Calu3 (cell line): ENCODE measurements around the gene ATP8B2. TPM values are rescaled to one million over a fixed set of nuclear protein-coding genes. Genes with fewer than 3 reads are reported as not detected.
"Not testable (repeated sequence)": the region's sequence is repeated elsewhere in the genome, so short reads cannot be mapped to it uniquely, and the experiment has no call there.

Experiments
- BruUV-seq: library from RNA; stranded (reverse); fragments of 400-500 nt; replicated peaks from 2 replicates; lab custom pipeline; 2021; lab: Mats Ljungman, UMichigan
- CTCF ChIA-PET: fragments of 300-600 bp; sonication (Branson Sonifier 250); formaldehyde crosslinking; loops from one replicate; lab custom pipeline; 2022; ENCODE audit warnings: antibody characterized with exemption; lab: Charles Lee
- DNase-seq: peaks from one replicate; pipeline ENCODE4 v3.0.0; 2022
- H3K27ac Mint-ChIP-seq: one replicate; pipeline ENCODE4 v1.8.0; 2022; ENCODE audit warnings: mixed read lengths; ENCODE audit not compliant: unreplicated experiment
- H3K27me3 Mint-ChIP-seq: one replicate; pipeline ENCODE4 v1.8.0; 2022; ENCODE audit warnings: mixed read lengths; ENCODE audit not compliant: unreplicated experiment
- H3K36me3 Mint-ChIP-seq: one replicate; pipeline ENCODE4 v1.8.0; 2022; ENCODE audit warnings: mild to moderate bottlenecking, moderate library complexity, mixed read lengths; ENCODE audit not compliant: insufficient read depth, unreplicated experiment
- H3K4me1 Mint-ChIP-seq: one replicate; pipeline ENCODE4 v1.8.0; 2022; ENCODE audit warnings: mild to moderate bottlenecking, low read depth, mixed read lengths; ENCODE audit not compliant: unreplicated experiment
- H3K4me3 Mint-ChIP-seq: one replicate; pipeline ENCODE4 v1.8.0; 2022; ENCODE audit warnings: mild to moderate bottlenecking, low read depth, moderate library complexity, mixed read lengths; ENCODE audit not compliant: unreplicated experiment
- H3K9me3 Mint-ChIP-seq: one replicate; pipeline ENCODE4 v1.8.0; 2022; ENCODE audit warnings: low read depth, mixed read lengths; ENCODE audit not compliant: unreplicated experiment
- intact Hi-C: fragments of 100-400 bp; cut with micrococcal nuclease; formaldehyde crosslinking; loops from one replicate; pipeline ENCODE4 v1.10.0; 2022; ENCODE audit not compliant: unreplicated experiment
- total RNA-seq: library from RNA; stranded (reverse); gene quantifications from 2 replicates; pipeline ENCODE4 v1.2.3, GENCODE V29; 2022
- TF ChIP-seq, protein P1 (sequence below): fragments of 200-600 bp; IDR thresholded peaks from one replicate; pipeline ENCODE4 v1.8.0; 2022; ENCODE audit warnings: antibody characterized with exemption; ENCODE audit not compliant: unreplicated experiment

Gene ATP8B2
- total RNA-seq, 1 experiment from 2014 or later, result 9.1 TPM

GRCh38 chr1:154316704-154317103 lies 8.6 kb upstream of the ATP8B2 start:
- Mint-ChIP-seq H3K4me3 (no peak overlapping the region), H3K36me3 (no peaks in the 10 kb centered on the region), H3K4me1 (peaks cover 8% of the 10 kb centered on the region), H3K9me3 (no peaks in the 10 kb centered on the region), H3K27me3 (peaks cover 80% of the 10 kb centered on the region), H3K27ac (no peak overlapping the region)
- TF ChIP-seq, protein P1, sequence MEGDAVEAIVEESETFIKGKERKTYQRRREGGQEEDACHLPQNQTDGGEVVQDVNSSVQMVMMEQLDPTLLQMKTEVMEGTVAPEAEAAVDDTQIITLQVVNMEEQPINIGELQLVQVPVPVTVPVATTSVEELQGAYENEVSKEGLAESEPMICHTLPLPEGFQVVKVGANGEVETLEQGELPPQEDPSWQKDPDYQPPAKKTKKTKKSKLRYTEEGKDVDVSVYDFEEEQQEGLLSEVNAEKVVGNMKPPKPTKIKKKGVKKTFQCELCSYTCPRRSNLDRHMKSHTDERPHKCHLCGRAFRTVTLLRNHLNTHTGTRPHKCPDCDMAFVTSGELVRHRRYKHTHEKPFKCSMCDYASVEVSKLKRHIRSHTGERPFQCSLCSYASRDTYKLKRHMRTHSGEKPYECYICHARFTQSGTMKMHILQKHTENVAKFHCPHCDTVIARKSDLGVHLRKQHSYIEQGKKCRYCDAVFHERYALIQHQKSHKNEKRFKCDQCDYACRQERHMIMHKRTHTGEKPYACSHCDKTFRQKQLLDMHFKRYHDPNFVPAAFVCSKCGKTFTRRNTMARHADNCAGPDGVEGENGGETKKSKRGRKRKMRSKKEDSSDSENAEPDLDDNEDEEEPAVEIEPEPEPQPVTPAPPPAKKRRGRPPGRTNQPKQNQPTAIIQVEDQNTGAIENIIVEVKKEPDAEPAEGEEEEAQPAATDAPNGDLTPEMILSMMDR, result no peak
- no peak for DNase-seq
- intact Hi-C loops, result no loop called here
- CTCF ChIA-PET, result no interaction called here
- BruUV-seq, result no TSS peak

DNA sequence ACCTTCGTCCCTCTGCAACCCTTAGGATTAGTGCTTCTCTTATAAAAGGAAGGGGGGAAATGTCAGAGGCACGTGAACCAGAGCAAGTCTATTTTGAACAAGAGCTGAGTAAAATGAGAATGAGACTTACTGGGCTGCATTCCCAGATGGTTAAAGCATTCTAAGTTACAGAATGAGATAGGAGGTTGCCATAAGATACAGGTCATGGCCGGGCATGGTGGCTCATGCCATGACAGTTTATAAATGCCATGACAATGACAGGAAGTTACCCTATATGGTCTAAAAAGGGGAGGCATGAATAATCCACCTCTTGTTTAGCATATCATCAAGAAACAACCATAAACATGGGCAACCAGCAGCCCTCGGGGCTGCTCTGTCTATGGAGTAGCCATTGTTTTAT lies 6.9 kb upstream of the ATP8B2 start:
- H3K27ac Mint-ChIP-seq, result no peak overlapping the region
- H3K9me3 Mint-ChIP-seq, result no peaks in the 10 kb centered on the region
- H3K27me3 Mint-ChIP-seq, result peaks cover 80% of the 10 kb centered on the region
- no peaks in the 10 kb centered on the region for H3K4me1 Mint-ChIP-seq
- TF ChIP-seq, protein P1, result no peak
- H3K36me3 Mint-ChIP-seq, result no peaks in the 10 kb centered on the region
- H3K4me3 Mint-ChIP-seq, result no peak overlapping the region
- CTCF ChIA-PET, result no interaction called here
- BruUV-seq, result no TSS peak
- intact Hi-C loops, result no loop called here
- DNase-seq, result no peak

DNA sequence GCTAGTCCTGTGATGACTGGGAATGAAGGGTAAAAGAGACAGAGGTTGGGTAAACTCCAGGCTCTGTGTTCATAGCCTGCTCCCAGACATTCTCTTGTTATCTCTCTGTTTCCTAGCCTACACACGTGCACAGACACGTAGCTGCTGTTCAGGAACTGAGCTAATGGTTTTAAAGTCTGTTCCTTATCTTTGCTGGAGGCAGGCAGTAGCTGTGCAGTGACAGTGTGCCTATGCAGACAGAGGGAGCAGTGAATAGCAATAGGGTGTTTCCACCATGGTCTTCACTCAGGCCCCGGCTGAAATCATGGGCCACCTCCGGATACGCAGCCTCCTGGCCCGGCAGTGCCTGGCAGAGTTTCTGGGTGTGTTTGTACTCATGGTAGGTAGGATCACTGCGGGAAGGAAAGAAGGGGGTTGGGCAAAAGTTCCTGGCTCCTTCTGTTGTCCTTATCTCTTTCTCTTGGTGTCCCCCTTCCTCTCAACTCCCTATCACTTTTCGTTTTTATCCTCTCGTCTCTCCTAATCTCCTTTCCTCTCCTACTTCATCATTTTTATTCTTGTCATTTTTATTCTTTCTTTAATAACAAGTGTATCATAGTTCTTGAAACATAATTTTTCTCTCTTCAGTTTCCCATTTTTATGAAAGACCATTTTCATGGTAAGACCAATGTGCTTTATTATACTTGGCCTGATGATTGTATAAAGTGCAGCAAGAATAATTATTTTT lies 4.3 kb upstream of the ATP8B2 start, which contains the start of gene AQP10:
Gene AQP10 (plus strand): TSS at position 212 of the 727 bp plus-strand sequence. CDS start 63 bp downstream, at position 275.
- BruUV-seq, result no TSS peak
- no peak for DNase-seq
- no peaks in the 10 kb centered on the region for H3K9me3 Mint-ChIP-seq
- H3K27me3 Mint-ChIP-seq, result peaks cover 92% of the 10 kb centered on the region
- H3K4me3 Mint-ChIP-seq, result no peak within 1 kb of the TSS
- H3K4me1 Mint-ChIP-seq, result peaks cover 5% of the 10 kb centered on the region
- peaks cover 17% of the 10 kb centered on the region for H3K36me3 Mint-ChIP-seq
- CTCF ChIA-PET, result interaction anchor here (0.8 kb wide), 1 partner anchor 8 kb away, joined by 8 read pairs; no protein-coding TSS in a partner anchor
- H3K27ac Mint-ChIP-seq, result no peak within 1 kb of the TSS
- TF ChIP-seq, protein P1, result no peak
- intact Hi-C loops, result no loop called here

DNA sequence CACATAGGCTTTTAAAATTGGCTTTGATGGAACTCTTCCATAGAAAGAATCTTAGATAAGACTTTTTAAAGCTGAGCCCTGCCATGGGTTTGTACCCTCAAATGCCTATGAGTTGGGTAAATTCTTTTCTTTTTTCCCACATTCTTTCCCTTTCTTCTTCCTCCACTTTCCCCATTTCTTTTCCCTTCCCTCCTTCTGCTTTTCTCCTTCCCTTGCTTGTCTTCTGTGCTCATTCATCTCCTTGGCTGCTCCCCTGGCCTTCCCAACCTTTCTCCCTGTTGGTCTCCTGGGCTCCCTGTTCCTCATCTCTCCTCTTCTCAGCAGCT lies 3.8 kb upstream of the ATP8B2 start:
- H3K9me3 Mint-ChIP-seq, intact Hi-C loops, CTCF ChIA-PET, BruUV-seq, H3K4me3 Mint-ChIP-seq, DNase-seq, H3K27ac Mint-ChIP-seq: not testable (repeated sequence)
- peaks cover 11% of the 10 kb centered on the region for H3K4me1 Mint-ChIP-seq
- H3K27me3 Mint-ChIP-seq, result peaks cover 97% of the 10 kb centered on the region
- peaks cover 18% of the 10 kb centered on the region for H3K36me3 Mint-ChIP-seq

DNA sequence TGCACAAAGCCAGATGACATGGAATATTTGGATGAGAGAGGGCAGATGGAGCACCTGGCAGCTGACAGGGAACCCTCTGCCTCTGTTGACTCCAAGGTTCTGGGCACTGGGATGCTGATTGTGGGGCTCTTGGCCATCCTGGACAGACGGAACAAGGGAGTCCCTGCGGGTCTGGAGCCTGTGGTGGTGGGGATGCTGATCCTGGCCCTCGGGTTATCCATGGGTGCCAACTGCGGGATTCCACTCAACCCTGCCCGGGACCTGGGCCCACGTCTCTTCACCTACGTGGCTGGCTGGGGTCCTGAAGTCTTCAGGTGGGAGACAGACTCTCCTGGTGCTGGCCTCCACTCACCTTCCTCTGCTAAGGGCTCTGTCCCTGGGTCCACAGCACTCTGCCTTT lies 1.8 kb upstream of the ATP8B2 start:
- CTCF ChIA-PET, result no interaction called here
- no TSS peak for BruUV-seq
- intact Hi-C loops, result no loop called here

More for the DNA sequence above, 1.8 kb upstream of the ATP8B2 start:
- Mint-ChIP-seq H3K27me3 (peaks cover 99% of the 10 kb centered on the region), H3K9me3 (no peaks in the 10 kb centered on the region), H3K4me3 (no peak overlapping the region), H3K4me1 (peaks cover 29% of the 10 kb centered on the region), H3K36me3 (peaks cover 27% of the 10 kb centered on the region), H3K27ac (no peak overlapping the region)
- DNase-seq, result no peak
- TF ChIP-seq, protein P1, result no peak
